Caco-2 (cell line): ENCODE data around the gene AZU1. TPM values are rescaled to one million over a fixed set of nuclear protein-coding genes. Genes with fewer than 3 reads are reported as not detected.

ENCODE experiments used
- BruUV-seq: library from RNA; stranded (reverse); fragments of 400-500 nt; replicated peaks from 2 replicates; lab custom pipeline; 2021; lab: Mats Ljungman, UMichigan
- CTCF ChIA-PET: fragments of 300-600 bp; sonication (Branson Sonifier 250); formaldehyde crosslinking; loops from one replicate; lab custom pipeline; 2022; ENCODE audit warnings: antibody characterized with exemption; lab: Charles Lee
- POLR2A ChIA-PET: fragments of 300-600 bp; sonication (Branson Sonifier 250); formaldehyde crosslinking; loops from one replicate; lab custom pipeline; 2022; ENCODE audit warnings: antibody characterized with exemption; lab: Charles Lee
- DNase-seq, 2 experiments: peaks; one replicate each; pipeline versions ENCODE4 v3.0.0 to v3.0.0-alpha.2; 2020 to 2022
- H3K27me3 ChIP-seq: replicated peaks from 2 replicates; pipeline ENCODE4 v1.6.0; 2011; ENCODE audit warnings: low read length; ENCODE audit not compliant: control insufficient read depth, insufficient read depth
- H3K36me3 ChIP-seq: 2 replicates; pipeline ENCODE4 v1.5.1; 2011; ENCODE audit warnings: low read length; ENCODE audit not compliant: control insufficient read depth, insufficient read depth
- H3K4me1 ChIP-seq: fragments of 250-450 bp; sonication (Bioruptor Pico); 2 replicates; pipeline ENCODE4 v1.5.1; 2020; ENCODE audit warnings: mild to moderate bottlenecking
- H3K4me3 ChIP-seq: 2 replicates; pipeline ENCODE4 v1.5.1; 2011; ENCODE audit warnings: low read depth, mild to moderate bottlenecking, control low read depth, low read length
- H3K9me3 ChIP-seq: fragments of 250-450 bp; sonication (Bioruptor Pico); 2 replicates; pipeline ENCODE4 v1.5.1; 2020; ENCODE audit warnings: mild to moderate bottlenecking, moderate library complexity
- H3K27ac Mint-ChIP-seq: one replicate; pipeline ENCODE4 v1.8.0; 2022; ENCODE audit warnings: mixed read lengths; ENCODE audit not compliant: unreplicated experiment
- H3K27me3 Mint-ChIP-seq: one replicate; pipeline ENCODE4 v1.8.0; 2022; ENCODE audit warnings: mixed read lengths; ENCODE audit not compliant: insufficient read depth, unreplicated experiment
- H3K36me3 Mint-ChIP-seq: one replicate; pipeline ENCODE4 v1.8.0; 2022; ENCODE audit warnings: mild to moderate bottlenecking, mixed read lengths; ENCODE audit not compliant: insufficient read depth, unreplicated experiment
- H3K4me1 Mint-ChIP-seq: one replicate; pipeline ENCODE4 v1.8.0; 2022; ENCODE audit warnings: low read depth, mixed read lengths; ENCODE audit not compliant: unreplicated experiment
- H3K4me3 Mint-ChIP-seq: one replicate; pipeline ENCODE4 v1.8.0; 2022; ENCODE audit warnings: mild to moderate bottlenecking, moderate library complexity, mixed read lengths; ENCODE audit not compliant: unreplicated experiment
- H3K9me3 Mint-ChIP-seq: one replicate; pipeline ENCODE4 v1.8.0; 2022; ENCODE audit warnings: mixed read lengths; ENCODE audit not compliant: unreplicated experiment
- intact Hi-C: fragments of 100-400 bp; cut with micrococcal nuclease; formaldehyde crosslinking; loops from one replicate; pipeline ENCODE4 v1.10.0; 2022; ENCODE audit not compliant: unreplicated experiment
- total RNA-seq: library from RNA; stranded (reverse); gene quantifications from 2 replicates; pipeline ENCODE4 v1.2.3, GENCODE V29; 2022
- TF ChIP-seq, protein P1 (sequence below), 2 experiments: fragments of 200-600 bp in 1 of 2; IDR thresholded peaks; 1 replicate in 1 of 2; 2 replicates in 1 of 2; pipeline versions ENCODE4 v1.5.1 to v1.8.0; 2011 to 2022; ENCODE audit warnings: antibody characterized with exemption in 1 of 2, control low read depth in 1 of 2, inconsistent platforms in 1 of 2, low read depth in 1 of 2, low read length in 1 of 2, mild to moderate bottlenecking in 1 of 2, moderate library complexity in 1 of 2; ENCODE audit not compliant: insufficient read depth in 1 of 2, severe bottlenecking in 1 of 2, unreplicated experiment in 1 of 2

The AZU1 gene
- total RNA-seq, 1 experiment from 2014 or later = not detected

DNA sequence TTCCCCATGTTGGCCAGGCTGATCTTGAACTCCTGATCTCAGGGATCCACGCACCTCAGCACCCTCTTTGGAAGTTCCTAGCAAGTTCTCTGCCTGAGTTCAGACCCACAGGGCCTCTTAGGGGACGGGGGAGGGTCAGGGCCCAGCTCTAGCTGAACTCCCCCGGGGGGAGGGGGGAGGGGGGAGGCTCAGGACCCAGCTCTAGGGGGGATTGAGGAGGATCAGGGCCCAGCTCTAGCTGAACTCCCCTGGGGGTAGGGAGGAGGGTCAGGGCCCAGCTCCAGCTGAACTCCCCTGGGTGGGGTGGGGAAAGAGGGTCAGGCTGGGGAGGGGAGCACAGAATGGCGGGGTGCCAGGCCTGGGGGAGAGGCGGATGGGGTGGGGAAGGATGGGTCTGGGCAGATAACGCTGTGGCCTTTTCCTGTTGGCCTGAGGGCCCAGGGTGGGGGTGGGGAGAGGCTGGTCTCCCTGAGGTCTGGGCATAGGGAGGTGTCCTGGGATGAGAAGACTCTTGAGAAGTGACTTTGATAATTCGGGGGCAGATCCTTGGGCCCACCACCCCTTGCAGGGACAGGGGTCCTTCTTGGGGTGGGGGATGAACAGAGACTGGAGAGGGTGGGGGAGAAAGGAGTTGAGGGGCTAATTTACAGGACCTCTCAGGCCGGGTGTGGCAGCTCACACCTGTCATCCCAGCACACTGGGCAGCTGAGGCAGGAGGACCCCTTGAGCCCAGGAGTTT lies 35.9 kb upstream of the AZU1 start:
- ChIA-PET CTCF (no interaction called here), POLR2A (no interaction called here)
- intact Hi-C loops = no loop called here
- Mint-ChIP-seq H3K9me3 (no peaks in the 10 kb centered on the region), H3K27ac (no peak overlapping the region), H3K4me3 (no peak overlapping the region), H3K36me3 (peaks cover 69% of the 10 kb centered on the region), H3K27me3 (no peaks in the 10 kb centered on the region), H3K4me1 (peaks cover 12% of the 10 kb centered on the region)
- no peak for DNase-seq
- Histone ChIP-seq H3K4me3 (no peak overlapping the region), H3K4me1 (peaks cover 5% of the 10 kb centered on the region; the same call in 1 of the 2 replicates), H3K36me3 (no peaks in the 10 kb centered on the region; the same call in 1 of the 2 replicates), H3K9me3 (no peaks in the 10 kb centered on the region), H3K27me3 (no peaks in the 10 kb centered on the region)
- TF ChIP-seq, protein P1, sequence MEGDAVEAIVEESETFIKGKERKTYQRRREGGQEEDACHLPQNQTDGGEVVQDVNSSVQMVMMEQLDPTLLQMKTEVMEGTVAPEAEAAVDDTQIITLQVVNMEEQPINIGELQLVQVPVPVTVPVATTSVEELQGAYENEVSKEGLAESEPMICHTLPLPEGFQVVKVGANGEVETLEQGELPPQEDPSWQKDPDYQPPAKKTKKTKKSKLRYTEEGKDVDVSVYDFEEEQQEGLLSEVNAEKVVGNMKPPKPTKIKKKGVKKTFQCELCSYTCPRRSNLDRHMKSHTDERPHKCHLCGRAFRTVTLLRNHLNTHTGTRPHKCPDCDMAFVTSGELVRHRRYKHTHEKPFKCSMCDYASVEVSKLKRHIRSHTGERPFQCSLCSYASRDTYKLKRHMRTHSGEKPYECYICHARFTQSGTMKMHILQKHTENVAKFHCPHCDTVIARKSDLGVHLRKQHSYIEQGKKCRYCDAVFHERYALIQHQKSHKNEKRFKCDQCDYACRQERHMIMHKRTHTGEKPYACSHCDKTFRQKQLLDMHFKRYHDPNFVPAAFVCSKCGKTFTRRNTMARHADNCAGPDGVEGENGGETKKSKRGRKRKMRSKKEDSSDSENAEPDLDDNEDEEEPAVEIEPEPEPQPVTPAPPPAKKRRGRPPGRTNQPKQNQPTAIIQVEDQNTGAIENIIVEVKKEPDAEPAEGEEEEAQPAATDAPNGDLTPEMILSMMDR (IDR thresholded peaks at IDR 0.05; ENCODE audit: insufficient read depth in 1 of 2, low read depth in 1 of 2, low read length in 1 of 2, severe bottlenecking in 1 of 2, unreplicated experiment in 1 of 2) = no peak
- no TSS peak for BruUV-seq

DNA sequence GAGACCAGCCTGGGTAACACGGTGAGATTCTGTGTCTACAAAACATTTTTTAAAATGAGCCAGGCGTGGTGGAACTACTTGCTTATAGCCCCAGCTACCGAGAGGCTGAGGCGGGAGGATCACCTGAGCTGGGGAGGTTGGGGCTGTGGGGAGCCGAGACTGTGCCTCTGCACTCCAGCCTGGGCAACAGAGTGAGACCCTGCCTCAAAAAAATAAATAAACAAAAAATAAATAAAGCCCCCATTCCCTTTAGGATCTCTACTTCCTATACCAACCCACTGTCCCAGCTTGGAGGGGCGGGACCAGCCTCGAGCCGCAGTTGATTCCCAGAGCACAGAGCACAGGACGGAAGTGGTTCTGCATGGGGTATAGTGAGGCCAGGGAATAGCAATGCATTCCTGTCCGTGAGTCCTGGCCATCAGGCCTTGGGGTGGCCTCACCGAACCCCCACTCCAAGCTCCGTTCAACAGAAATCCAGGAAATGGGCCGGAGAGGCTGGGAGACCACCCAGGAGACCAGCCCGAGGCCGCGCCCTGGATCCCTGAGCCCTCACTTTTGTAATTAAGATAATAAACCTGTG lies 35.2 kb upstream of the AZU1 start:
- Histone ChIP-seq H3K4me3 (no peak overlapping the region), H3K36me3 (no peaks in the 10 kb centered on the region; the same call in 1 of the 2 replicates), H3K27me3 (no peaks in the 10 kb centered on the region), H3K4me1 (peaks cover 5% of the 10 kb centered on the region; the same call in 1 of the 2 replicates), H3K9me3 (no peaks in the 10 kb centered on the region)
- Mint-ChIP-seq H3K36me3 (peaks cover 70% of the 10 kb centered on the region), H3K4me1 (peaks cover 12% of the 10 kb centered on the region), H3K27ac (no peak overlapping the region), H3K27me3 (no peaks in the 10 kb centered on the region), H3K4me3 (no peak overlapping the region), H3K9me3 (no peaks in the 10 kb centered on the region)
- no TSS peak for BruUV-seq
- DNase-seq = no peak
- ChIA-PET CTCF (no interaction called here), POLR2A (no interaction called here)
- TF ChIP-seq, protein P1 (IDR thresholded peaks at IDR 0.05; ENCODE audit: insufficient read depth in 1 of 2, low read depth in 1 of 2, low read length in 1 of 2, severe bottlenecking in 1 of 2, unreplicated experiment in 1 of 2) = no peak
- intact Hi-C loops = no loop called here

DNA sequence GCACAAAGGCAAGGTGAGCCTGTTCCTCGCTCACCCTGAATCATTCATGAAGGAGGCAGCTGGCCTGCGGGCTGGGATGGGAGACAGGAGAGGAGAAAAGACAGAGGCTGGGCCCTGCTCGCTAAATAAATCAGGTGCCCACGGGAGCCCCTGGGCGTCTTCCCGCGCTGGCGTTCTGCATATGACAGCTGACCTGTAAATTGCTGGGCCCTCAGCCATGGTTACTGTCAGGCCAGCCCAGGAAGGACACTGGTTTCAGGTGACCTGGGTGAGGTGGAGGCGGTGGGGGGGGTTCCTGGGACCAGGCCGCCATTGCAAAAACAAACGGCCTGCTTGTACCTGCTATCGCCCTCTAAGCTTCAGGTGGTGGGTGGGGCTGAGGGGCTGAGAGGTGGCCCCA lies 33.8 kb upstream of the AZU1 start:
- POLR2A ChIA-PET = interaction anchor here (0.5 kb wide), 1 partner anchor 42 kb away, joined by 5 read pairs; no protein-coding TSS in a partner anchor
- no peak for DNase-seq
- Mint-ChIP-seq H3K27me3 (no peaks in the 10 kb centered on the region), H3K4me1 (peaks cover 12% of the 10 kb centered on the region), H3K36me3 (peaks cover 71% of the 10 kb centered on the region), H3K27ac (no peak overlapping the region), H3K4me3 (no peak overlapping the region), H3K9me3 (no peaks in the 10 kb centered on the region)
- Histone ChIP-seq H3K4me3 (no peak overlapping the region), H3K9me3 (no peaks in the 10 kb centered on the region), H3K27me3 (no peaks in the 10 kb centered on the region), H3K4me1 (peaks cover 5% of the 10 kb centered on the region; the same call in 1 of the 2 replicates), H3K36me3 (no peaks in the 10 kb centered on the region; the same call in 1 of the 2 replicates)
- intact Hi-C loops = no loop called here
- CTCF ChIA-PET = no interaction called here
- TF ChIP-seq, protein P1 (IDR thresholded peaks at IDR 0.05; ENCODE audit: insufficient read depth in 1 of 2, low read depth in 1 of 2, low read length in 1 of 2, severe bottlenecking in 1 of 2, unreplicated experiment in 1 of 2) = no peak
- BruUV-seq = no TSS peak
